Stimulated activated CD4-positive, alpha-beta T cell treated with anti-CD3 and anti-CD28 coated beads, TNF-alpha, amount 100 ng/mL, for 24 hours (primary cell): ENCODE data around the gene GPATCH3.
A peak's percentile ranks its signal among the peaks of the same experiment; 100 is the strongest.
"Not testable (repeated sequence)": the region's sequence is repeated elsewhere in the genome, so short reads cannot be mapped to it uniquely, and the experiment has no call there.

ENCODE experiments used
- DNase-seq, 3 experiments: peaks; one replicate each; pipeline ENCODE4 v3.0.0-alpha.2; 2020; ENCODE audit warnings: low read depth in 3 of 3

The GPATCH3 gene, protein sequence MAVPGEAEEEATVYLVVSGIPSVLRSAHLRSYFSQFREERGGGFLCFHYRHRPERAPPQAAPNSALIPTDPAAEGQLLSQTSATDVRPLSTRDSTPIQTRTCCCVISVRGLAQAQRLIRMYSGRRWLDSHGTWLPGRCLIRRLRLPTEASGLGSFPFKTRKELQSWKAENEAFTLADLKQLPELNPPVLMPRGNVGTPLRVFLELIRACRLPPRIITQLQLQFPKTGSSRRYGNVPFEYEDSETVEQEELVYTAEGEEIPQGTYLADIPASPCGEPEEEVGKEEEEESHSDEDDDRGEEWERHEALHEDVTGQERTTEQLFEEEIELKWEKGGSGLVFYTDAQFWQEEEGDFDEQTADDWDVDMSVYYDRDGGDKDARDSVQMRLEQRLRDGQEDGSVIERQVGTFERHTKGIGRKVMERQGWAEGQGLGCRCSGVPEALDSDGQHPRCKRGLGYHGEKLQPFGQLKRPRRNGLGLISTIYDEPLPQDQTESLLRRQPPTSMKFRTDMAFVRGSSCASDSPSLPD

DNA sequence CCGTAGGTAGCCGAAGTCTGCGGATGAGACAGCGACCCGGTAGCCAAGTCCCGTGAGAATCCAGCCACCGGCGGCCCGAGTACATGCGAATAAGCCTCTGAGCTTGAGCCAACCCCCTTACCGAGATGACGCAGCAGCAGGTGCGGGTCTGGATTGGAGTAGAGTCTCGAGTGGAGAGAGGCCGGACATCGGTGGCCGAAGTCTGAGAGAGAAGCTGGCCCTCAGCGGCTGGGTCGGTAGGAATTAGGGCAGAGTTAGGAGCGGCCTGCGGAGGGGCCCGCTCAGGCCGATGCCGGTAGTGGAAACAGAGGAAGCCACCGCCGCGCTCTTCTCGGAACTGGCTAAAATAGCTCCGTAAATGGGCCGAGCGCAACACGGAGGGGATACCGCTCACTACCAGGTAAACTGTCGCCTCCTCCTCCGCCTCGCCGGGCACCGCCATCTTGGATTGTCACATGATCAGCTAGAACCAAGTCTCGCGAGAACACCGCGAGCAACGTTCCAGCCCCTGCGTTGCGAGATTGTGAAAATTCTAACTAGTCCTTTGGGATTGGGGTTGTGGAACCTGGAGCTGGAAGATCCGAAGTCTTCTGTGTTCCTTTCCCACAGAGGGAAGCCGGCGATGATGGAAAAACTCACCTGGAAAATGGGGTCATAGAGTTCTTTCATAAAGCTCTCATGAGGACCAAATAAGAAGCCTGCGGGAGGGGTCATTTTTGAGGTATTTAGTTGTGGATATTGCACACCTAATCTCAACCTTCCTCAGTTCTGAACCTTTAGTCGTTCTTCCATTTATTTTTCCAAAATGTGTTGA is at the start of gene GPATCH3:
Gene GPATCH3 (minus strand): TSS at position 467 of the 814 bp plus-strand sequence. CDS start 25 bp downstream, at position 442.
- DNase-seq = peak; percentile 72 to 88 (median 87)

DNA sequence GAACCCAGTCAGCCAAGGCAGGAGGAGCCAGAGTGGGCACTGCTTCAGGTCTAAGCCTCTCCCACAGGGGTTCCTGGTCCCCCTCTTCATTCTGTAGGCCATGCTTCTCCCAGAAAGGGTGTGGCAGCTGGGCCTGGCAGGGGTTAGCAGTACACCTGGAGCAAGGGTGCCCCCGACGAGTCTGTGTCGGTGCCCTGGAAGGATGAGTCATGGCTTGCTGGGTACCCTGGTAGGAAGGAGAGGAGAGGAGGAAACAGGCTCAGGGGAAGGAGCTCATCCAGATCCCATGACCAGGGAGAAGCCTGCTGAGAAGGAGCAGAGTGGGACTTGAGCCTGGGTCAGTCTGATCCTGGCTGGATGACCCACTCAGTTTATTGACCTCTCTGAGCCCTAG is 49.7 kb upstream of the GPATCH3 start:
- DNase-seq = no peak

DNA sequence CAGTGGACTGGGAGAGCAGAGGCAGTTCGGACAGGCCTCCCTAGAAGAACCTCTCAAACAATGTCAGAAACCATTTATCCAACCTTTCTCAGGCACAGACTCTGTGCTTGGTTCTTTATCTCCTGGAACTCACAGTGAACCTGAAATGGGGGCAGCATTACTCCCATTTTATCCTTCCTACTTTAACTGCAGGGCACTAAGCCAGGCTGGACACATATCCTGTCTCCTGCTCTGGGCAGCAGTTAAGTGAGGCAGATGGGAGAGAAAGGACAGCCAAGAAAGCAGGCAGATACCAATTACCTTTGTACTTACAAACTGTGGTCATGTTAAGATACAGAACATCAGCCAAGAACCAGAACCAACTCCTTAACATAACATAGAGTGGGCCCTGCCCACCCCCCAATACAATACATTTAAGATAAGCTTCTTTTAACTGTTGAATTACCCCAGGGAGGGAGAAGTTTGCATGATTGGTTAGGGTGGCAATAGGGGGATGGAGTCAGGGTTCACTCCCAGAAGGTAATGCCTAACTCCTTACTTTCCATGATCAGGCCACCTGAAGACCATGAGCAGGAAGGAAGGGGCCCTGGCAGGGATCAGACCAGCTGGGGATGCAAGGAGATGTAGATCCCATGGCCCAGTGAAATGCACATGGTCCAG is 49.1 kb upstream of the GPATCH3 start:
- no peak for DNase-seq

DNA sequence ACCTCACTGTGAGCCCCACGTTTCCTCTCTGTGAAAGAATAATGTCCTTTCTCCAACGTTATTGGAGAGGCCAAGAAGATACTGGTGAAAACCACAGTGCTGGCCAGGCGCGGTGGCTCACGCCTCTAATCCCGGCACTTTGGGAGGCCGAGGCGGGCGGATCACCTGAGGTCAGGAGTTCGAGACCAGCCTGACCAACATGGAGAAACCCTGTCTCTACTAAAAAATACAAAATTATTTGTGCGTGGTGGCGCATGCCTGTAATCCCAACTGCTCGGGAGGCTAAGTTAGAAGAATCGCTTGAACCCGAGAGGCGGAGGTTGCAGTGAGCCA is 48.4 kb upstream of the GPATCH3 start:
- DNase-seq = not testable (repeated sequence)

DNA sequence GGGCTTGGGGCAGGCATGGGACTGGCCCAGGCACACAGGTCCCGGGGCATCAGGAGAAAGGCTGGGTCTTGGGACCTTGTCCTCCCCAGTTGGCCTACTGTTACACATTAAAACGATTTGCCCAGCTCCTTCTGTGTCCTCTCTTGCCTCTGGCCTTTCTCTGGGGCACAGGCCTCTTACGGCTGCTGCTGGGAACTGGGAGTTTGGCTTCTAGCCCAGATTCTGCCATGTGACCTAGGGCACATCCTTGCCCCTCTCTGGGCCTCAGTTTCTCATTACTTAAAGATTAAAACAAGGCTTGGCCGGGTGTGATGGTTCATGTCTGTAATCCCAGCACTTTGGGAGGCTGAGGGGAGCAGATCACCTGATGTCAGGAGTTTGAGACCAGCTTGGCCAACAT is 46.0 kb upstream of the GPATCH3 start:
- no peak for DNase-seq

DNA sequence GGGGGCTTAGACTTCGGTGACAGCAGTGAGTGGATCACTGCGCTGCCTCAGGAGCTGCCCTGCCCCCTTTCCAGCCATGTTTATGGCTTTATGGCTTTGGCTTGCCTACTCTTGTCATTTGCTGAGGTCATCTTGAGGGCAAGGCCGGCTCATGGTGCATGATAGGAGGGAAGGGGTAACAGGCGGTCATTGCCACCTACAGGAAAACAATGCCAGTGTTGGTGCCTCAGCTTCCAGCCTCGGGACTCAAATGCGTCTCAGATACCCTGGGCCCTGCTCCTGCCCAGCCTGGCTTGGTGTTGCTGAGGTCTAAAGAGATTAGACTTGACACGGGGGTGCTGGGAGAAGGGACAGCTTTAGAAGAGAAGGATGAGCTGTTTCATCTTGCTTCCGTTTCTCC is 45.5 kb upstream of the GPATCH3 start:
- DNase-seq = no peak

DNA sequence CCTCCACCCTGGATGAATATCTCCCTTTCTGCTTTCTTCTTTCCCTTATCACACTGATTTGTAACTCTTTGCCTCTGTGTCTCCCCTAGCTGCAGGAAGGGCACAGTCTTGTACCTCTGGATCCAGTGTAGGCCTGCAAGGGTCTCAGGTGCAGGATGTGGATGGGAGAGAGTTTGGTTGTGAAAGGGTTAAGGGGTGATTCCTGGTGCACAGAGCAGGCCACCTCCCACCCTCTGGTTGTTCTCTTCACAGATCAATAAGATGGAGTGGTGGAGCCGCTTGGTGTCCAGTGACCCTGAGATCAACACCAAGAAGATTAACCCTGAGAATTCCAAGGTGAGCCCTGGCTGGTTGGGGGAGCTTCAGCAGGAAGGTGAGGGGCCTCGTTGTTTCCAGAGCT is 44.9 kb upstream of the GPATCH3 start:
- DNase-seq = no peak

DNA sequence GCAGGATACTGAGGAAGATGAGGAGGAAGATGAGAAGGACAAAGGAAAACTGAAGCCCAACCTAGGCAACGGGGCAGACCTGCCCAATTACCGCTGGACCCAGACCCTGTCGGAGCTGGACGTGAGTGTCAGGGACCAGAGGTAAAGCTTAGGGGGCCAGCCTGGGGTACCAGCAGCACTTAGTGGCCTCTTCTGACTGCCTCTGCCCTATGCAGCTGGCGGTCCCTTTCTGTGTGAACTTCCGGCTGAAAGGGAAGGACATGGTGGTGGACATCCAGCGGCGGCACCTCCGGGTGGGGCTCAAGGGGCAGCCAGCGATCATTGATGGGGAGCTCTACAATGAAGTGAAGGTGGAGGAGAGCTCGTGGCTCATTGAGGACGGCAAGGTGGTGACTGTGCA is 42.4 kb upstream of the GPATCH3 start:
- no peak for DNase-seq

DNA sequence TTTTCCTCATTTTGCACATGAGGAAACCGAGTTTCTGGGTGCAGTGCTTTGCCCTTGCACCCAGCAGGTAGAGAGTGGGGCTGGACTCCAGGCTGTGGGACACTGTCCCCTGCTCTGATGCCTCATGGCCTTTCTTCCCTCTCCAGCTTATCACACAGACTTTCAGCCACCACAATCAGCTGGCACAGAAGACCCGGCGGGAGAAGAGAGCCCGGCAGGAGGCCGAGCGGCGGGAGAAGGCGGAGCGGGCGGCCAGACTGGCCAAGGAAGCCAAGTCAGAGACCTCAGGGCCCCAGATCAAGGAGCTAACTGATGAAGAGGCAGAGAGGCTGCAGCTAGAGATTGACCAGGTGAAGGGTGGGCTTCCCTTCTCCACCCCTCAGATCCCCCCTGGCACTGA is 41.0 kb upstream of the GPATCH3 start:
- DNase-seq = no peak

DNA sequence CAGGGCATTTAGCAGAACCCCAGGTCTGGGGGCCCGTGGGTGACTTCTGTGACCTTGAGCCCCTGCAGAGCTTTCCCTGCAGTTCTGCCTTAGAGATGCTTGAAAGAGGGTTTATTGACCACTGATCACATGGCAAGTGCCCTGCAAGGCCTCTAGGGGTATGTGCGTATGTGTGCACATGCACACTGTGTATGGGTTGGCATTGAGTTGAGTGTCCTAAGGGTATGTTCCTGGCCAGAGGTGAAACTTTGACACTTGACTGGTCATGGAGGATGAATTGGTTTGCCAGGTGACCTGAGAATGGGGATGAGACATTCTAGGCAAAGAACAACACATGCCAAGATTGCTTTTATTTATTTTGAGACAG is 38.4 kb upstream of the GPATCH3 start:
- DNase-seq = no peak

DNA sequence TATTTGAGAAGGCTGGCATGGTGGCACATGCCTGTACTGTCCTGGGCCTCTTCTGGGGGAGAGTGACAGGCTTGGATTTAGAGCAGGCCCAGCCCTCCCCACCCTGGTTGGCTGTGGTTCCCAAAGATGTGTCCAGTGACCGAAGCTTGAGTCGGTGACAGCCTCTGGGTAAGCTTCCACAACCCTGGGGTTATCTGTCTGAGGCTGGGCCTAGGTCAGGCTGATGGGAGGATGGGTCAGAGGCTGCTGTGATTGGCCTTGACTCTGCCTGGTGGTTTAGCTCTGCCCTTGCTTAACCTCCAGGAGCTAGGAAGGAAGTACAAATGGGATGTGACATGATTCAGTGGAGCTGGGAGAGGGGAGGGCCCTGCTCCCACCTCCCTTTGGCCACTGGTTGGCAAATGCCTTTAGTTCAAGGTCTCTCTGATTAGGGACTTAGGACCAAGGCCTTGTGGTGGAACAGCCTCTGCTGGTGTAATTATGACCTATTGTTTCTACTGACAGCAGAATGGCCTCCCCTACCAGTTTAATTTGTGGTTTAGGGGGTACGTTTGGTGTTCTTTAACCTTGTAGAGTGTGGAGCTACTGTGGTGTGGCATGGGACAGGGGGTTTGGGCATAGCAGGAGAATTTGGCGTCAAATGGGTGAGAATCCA is 37.9 kb upstream of the GPATCH3 start:
- no peak for DNase-seq

DNA sequence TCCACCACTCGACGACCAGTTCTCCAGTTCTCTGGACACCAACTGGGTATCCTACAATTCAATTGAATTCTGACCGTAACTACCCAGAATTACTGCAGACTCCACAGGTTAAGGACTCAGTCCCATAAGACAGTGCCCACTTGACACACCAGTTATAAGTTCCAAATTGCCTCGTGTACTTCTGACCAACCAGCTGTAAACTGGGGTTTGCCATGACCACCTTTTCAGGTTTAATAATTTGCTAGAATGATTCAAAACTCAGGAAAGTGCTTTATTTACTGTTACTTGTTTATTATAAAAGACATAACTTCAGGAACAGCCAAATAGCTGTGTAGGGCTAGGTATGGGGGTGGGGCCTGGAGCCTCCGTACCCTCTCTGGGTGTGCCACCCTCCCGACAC is 36.6 kb upstream of the GPATCH3 start:
- DNase-seq = no peak

DNA sequence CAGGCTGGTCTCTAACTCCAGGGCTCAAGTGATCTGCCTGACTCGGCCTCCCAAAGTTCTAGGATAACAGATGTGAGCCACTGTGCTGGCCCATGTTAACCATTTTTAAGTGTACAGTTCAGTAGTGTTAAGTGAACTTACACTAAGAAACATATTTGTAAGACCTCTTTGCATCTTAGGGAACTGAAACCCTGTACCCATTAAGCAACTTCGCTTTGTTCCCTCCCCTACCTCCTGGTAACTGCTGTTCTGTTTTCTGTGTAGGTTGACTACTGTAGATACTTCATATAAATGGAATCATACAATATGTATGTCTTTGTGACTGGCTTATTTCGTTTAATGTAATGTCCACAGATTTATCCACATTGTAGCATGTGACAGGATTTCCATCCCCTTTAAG is 32.3 kb upstream of the GPATCH3 start:
- no peak for DNase-seq

DNA sequence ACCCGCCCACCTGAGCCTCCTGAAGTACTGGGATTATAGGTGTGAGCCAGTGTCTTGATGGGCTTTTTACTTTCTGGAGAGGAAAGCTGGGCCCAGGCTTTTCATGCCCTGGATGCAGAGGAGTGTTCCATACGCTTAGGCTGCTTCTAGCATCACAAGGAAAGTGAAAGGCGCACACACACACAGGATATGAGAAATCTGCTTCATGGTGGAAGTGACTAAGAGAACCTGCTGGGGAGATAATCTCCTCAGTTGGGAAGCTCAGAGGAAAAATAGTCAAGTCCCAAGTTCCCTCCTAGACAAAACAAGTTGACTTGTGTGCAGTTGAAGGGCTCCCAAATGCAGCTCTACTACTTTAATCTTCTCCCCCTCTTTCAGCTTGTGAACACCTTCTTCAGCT is 23.4 kb upstream of the GPATCH3 start:
- peak in 1 of 3 experiments; percentile 9 for DNase-seq

DNA sequence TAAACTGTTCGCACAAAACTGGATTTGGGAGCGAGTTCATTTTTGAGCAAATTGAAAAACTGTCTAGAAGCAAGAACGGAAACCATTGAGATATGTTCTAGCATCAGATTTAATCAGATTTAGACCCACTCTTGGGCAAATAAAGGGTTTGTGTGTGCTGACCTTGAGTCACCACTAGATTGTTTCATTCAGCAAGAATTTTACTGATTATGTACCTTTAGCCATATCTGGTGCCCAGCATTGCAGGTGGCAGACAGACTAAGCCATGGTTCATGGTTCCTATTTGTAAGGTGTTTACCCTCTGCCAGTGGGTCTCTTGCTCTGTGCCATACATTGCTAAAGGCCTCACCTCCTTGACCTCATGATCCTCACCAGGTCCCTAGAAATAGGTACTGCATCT is 22.6 kb upstream of the GPATCH3 start:
- DNase-seq = no peak

DNA sequence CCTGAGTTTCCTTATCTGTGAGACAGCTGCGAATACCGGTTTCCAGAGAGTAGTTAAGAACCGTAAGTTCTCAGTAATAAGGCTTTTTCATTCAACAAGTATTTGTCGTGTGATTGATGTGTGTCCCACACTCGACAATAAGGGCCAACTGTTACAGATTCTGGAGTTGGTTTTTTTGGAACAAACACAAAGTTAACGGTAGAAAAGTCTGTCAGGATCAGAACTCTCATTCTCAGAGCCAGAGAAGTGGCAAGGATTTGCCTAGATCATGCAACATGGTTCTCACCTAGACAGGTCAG is 22.1 kb upstream of the GPATCH3 start:
- DNase-seq = no peak

DNA sequence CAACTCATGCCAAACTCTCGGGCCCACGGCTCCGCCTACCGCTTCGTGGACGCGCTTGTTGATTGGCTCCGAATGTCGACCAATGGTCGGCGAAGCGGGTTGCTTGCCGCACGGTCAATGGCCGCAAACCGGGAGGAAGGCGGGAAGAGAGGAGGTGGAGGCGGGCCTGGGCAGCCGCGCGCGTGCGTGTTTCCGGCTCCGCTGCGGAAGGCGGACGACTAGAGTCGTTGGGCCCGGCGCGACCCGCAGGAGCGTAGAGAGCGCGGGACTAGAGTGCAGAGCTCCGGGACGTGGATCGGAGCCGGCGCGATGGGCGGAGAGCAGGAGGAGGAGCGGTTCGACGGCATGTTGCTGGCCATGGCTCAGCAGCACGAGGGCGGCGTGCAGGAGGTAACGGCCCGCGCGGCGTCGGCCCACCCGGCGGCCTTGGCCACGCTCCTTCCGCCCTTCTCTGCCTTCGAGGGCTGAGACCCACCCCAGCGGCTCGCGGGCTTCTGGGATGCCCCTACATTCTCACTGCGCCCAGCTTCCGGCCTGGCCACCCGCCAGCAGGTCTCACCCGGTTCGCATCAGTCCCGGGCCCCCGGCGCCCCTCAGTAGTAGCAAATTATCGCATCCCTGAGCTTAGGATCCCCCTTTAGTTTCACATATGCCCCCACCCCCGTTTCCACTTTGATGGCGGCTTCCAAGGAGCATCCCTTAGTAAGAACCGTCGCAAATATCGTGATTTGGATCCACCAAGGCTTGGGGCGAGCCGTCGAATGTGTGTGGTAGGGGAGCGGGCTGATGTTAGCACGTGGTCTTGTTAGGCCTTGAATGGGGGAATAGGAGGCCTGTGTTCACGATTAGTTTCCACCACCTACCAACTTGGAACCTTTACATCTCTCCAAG is 21.5 kb upstream of the GPATCH3 start, which contains the start of gene NUDC:
Gene NUDC (plus strand): TSS at position 204 of the 891 bp plus-strand sequence. CDS start 106 bp downstream, at position 310.
- DNase-seq = peak; percentile 91 to 96 (median 93)

DNA sequence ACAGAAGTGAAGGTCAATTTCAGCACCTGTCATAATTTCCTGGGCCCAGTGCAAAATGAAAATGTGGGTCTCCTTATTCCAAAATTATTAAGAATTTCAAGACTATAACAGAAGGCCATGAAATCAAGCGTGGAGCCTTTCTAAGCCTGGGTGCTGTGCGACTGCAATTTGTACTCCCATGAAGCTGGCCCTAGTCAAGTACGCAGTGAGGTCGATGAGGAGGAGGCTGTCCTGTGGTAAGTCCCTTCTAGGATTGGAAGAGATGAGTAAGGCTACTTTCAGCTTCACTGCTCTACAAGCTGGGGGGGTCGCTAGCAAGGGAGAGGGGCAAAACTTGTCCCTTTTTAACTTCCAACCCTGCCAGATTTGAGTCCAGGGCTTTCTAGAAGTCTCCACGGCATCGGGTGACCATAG is 20.9 kb upstream of the GPATCH3 start:
- no peak for DNase-seq

DNA sequence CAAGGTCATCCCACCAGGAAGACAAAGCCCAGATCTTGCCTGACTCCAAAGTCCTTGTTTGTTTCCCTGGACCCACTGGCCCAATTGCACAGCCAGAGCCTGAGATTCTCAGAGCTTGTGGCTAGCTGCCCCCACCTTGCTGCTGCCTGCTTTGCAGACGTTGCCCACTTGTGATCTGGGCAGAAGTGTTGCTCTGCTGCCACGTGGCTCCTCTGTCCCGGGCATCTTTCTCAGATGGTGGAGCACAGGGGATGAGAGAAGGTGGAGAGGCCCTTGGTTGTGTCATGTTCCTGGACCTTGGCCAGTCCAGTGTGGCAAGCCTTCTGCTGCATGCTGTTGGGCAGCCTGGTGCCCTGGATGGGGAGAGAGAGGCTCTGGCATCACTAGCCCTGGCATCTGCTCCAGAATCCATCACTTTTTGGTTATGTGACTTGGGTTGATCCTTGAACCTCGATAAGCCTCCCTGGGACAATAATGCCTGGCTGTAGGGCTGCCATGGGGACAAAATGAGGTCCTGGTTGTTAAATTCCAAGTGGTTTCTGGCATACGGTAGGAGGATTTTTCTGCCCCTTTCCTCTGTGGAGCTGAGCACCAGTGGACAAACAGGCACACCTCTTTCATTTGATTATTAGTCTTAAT is 15.1 kb upstream of the GPATCH3 start:
- DNase-seq = no peak
